CD8-positive, alpha-beta memory T cell (primary cell): Measurements from ENCODE around the gene PDIA5. TPM values are rescaled to one million over a fixed set of nuclear protein-coding genes. Genes with fewer than 3 reads are reported as not detected.

Source experiments
- CTCF ChIA-PET: fragments of 350-600 bp; sonication (Branson Sonifier 250); formaldehyde crosslinking; loops from one replicate; lab custom pipeline; 2021; ENCODE audit warnings: antibody characterized with exemption; lab: Charles Lee
- POLR2A ChIA-PET: fragments of 350-600 bp; sonication (Branson Sonifier 250); formaldehyde crosslinking; loops from one replicate; lab custom pipeline; 2021; ENCODE audit warnings: antibody characterized with exemption; lab: Charles Lee
- DNase-seq, 5 donors: peaks; one replicate each; pipeline versions ENCODE4 v3.0.0 to v3.0.0-alpha.2; 2020 to 2022; ENCODE audit warnings: mixed read lengths in 1 of 5
- H3K27ac ChIP-seq: one replicate; pipeline ENCODE4 v1.7.0; 2013; ENCODE audit warnings: low read depth, mild to moderate bottlenecking, low read length, moderate library complexity
- H3K27me3 ChIP-seq: 2 replicates; pipeline ENCODE4 v1.7.0; 2013; ENCODE audit warnings: low read length, mild to moderate bottlenecking; ENCODE audit not compliant: insufficient read depth, poor library complexity, severe bottlenecking
- H3K36me3 ChIP-seq: 2 replicates; pipeline ENCODE4 v1.7.0; 2013; ENCODE audit warnings: mild to moderate bottlenecking, low read length, moderate library complexity; ENCODE audit not compliant: insufficient read depth
- H3K4me1 ChIP-seq: 2 replicates; pipeline ENCODE4 v1.7.0; 2013; ENCODE audit warnings: mild to moderate bottlenecking, low read length, moderate library complexity; ENCODE audit not compliant: insufficient read depth
- H3K4me3 ChIP-seq: 2 replicates; pipeline ENCODE4 v1.7.0; 2013; ENCODE audit warnings: mild to moderate bottlenecking, low read length
- H3K9me3 ChIP-seq: 2 replicates; pipeline ENCODE4 v1.7.0; 2013; ENCODE audit warnings: mild to moderate bottlenecking, low read length
- H3K27ac Mint-ChIP-seq, 8 donors: one replicate each; pipeline ENCODE4 v1.8.0; 2020 to 2021; ENCODE audit warnings: mixed read lengths in 8 of 8, mild to moderate bottlenecking in 6 of 8, inconsistent platforms in 3 of 8, moderate library complexity in 3 of 8
- H3K27me3 Mint-ChIP-seq, 2 donors: one replicate each; pipeline ENCODE4 v1.8.0; 2020 to 2021; ENCODE audit warnings: mixed read lengths in 2 of 2, mild to moderate bottlenecking in 1 of 2, moderate library complexity in 1 of 2
- H3K36me3 Mint-ChIP-seq, 3 donors: one replicate each; pipeline ENCODE4 v1.8.0; 2020 to 2021; ENCODE audit warnings: mixed read lengths in 3 of 3, inconsistent platforms in 1 of 3, mild to moderate bottlenecking in 1 of 3
- H3K4me1 Mint-ChIP-seq, 3 donors: one replicate each; pipeline ENCODE4 v1.8.0; 2020 to 2021; ENCODE audit warnings: mixed read lengths in 3 of 3, inconsistent platforms in 1 of 3, mild to moderate bottlenecking in 1 of 3
- H3K4me3 Mint-ChIP-seq, 7 donors: one replicate each; pipeline ENCODE4 v1.8.0; 2020 to 2021; ENCODE audit warnings: mixed read lengths in 7 of 7, mild to moderate bottlenecking in 6 of 7, moderate library complexity in 4 of 7, inconsistent platforms in 2 of 7
- H3K9me3 Mint-ChIP-seq, 5 donors: one replicate each; pipeline ENCODE4 v1.8.0; 2020 to 2022; ENCODE audit warnings: mixed read lengths in 5 of 5, mild to moderate bottlenecking in 3 of 5, moderate library complexity in 2 of 5, inconsistent platforms in 1 of 5
- polyA plus RNA-seq: library from polyadenylated mRNA; unstranded; fragments of 300-500 nt; fragmentation: Illumina TruSeq; gene quantifications from one replicate; pipeline ENCODE4 v1.2.3, GENCODE V29; 2021
- total RNA-seq, 2 experiments: library from RNA; stranded (reverse); gene quantifications; one replicate each; pipeline ENCODE4 v1.2.3, GENCODE V29; 2021

The PDIA5 gene
- total and polyA plus RNA-seq, 3 experiments from 2014 or later: 4.4 to 18.2 (median 12.7) TPM

DNA sequence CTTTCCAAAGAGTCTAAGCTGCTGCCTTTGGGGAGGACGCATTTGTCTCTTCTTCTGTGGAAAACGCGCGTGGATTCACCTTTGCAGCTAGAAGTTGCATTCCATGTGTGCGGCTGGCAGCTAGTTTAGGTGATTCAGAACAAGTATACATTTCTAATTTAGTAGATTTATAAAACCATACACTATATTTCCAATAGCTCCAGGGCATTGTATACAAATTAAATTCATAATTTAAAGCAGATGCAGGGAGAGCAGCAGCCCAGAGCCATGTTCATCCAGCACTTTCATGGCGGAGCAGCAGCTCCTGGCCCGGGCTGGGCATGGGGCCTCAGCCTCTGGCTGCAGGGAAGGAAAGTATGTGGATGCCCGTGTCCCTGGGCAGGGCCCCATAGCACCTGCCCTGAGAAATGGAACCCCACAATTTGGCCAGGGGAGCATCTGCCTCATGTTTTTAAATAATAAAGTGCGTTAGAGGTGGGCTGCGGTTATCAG is 92.1 kb downstream of the PDIA5 start:
- Histone ChIP-seq H3K4me1 (no peaks in the 10 kb centered on the region), H3K27ac (no peak overlapping the region), H3K27me3 (no peaks in the 10 kb centered on the region), H3K9me3 (no peaks in the 10 kb centered on the region), H3K4me3 (no peak overlapping the region), H3K36me3 (no peaks in the 10 kb centered on the region)
- ChIA-PET POLR2A (no interaction called here), CTCF (no interaction called here)
- H3K27ac Mint-ChIP-seq: no peak overlapping the region
- no peaks in the 10 kb centered on the region for H3K9me3 Mint-ChIP-seq
- H3K27me3 Mint-ChIP-seq: no peaks in the 10 kb centered on the region
- peaks cover 17 to 30% (median 18%) of the 10 kb centered on the region in 3 donors for H3K36me3 Mint-ChIP-seq
- H3K4me3 Mint-ChIP-seq: no peak overlapping the region
- H3K4me1 Mint-ChIP-seq: no peaks in the 10 kb centered on the region
- DNase-seq: no peak

- ChIA-PET CTCF (no interaction called here), POLR2A (no interaction called here)
Observed at GRCh38 chr3:123159926-123160635, 93.3 kb downstream of the PDIA5 start.

DNA sequence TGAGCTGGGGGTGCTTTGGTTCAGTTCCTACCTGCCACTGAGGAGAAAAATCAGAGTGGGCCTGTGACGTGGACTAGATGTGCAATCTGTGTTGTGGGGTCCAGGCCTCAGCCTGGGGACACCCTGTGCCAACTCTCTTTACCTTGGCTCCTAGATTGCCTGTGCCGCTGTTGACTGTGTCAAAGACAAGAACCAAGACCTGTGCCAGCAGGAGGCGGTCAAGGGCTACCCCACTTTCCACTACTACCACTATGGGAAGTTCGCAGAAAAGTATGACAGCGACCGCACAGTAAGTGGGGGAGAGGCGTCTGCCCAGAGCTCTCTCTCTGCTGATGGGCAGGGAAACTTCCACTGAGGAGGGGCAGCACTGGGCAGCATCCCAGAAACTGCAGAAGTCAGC is 94.3 kb downstream of the PDIA5 start:
- Histone ChIP-seq H3K27ac (no peak overlapping the region), H3K4me3 (no peak overlapping the region), H3K27me3 (no peaks in the 10 kb centered on the region), H3K4me1 (no peaks in the 10 kb centered on the region), H3K36me3 (no peaks in the 10 kb centered on the region), H3K9me3 (no peaks in the 10 kb centered on the region)
- Mint-ChIP-seq H3K4me1 (no peaks in the 10 kb centered on the region), H3K4me3 (no peak overlapping the region), H3K27me3 (no peaks in the 10 kb centered on the region), H3K27ac (no peak overlapping the region), H3K9me3 (peaks cover 0 to 3% (median 0%) of the 10 kb centered on the region in 5 donors), H3K36me3 (peaks cover 27 to 36% (median 29%) of the 10 kb centered on the region in 3 donors)
- DNase-seq: no peak
- ChIA-PET CTCF (no interaction called here), POLR2A (no interaction called here)

More at GRCh38 chr3:123159926-123160635, 93.3 kb downstream of the PDIA5 start:
- no peaks in the 10 kb centered on the region for H3K4me1 ChIP-seq
- H3K27me3 ChIP-seq: no peaks in the 10 kb centered on the region
- H3K4me3 ChIP-seq: no peak overlapping the region
- DNase-seq: no peak
- no peaks in the 10 kb centered on the region for H3K4me1 Mint-ChIP-seq
- H3K27ac ChIP-seq: no peak overlapping the region
- peak overlapping the region in 1 of 8 donors; percentile 86 for H3K27ac Mint-ChIP-seq
- no peaks in the 10 kb centered on the region for H3K9me3 ChIP-seq
- no peaks in the 10 kb centered on the region for H3K36me3 ChIP-seq
- H3K4me3 Mint-ChIP-seq: no peak overlapping the region
- H3K36me3 Mint-ChIP-seq: peaks cover 26 to 38% (median 27%) of the 10 kb centered on the region in 3 donors
- H3K9me3 Mint-ChIP-seq: peaks cover 0 to 3% (median 0%) of the 10 kb centered on the region in 5 donors
- H3K27me3 Mint-ChIP-seq: no peaks in the 10 kb centered on the region

DNA sequence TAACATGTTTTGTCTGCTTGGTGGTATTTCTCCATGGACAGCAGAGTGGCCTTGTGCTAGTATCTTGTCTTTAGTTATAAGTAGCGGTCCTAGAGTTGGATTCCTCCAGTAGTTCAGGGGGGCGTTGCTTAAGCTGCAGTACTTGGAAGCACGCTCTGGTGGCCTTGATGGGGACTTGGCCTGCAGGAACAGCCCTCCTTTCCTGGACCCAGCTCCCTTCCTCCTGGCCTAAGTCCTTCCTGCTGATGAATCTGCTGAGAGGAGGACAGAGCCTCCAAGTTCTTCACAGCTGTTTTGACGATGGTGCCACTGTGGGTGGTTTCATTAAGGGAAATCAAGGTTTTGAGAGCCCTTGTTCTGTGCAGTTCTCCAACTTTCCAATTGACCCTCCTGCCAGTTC is 96.3 kb downstream of the PDIA5 start:
- ChIA-PET POLR2A (no interaction called here), CTCF (no interaction called here)
- Histone ChIP-seq H3K27ac (no peak overlapping the region), H3K4me1 (no peaks in the 10 kb centered on the region), H3K9me3 (no peaks in the 10 kb centered on the region), H3K4me3 (no peak overlapping the region), H3K36me3 (no peaks in the 10 kb centered on the region), H3K27me3 (no peaks in the 10 kb centered on the region)
- no peaks in the 10 kb centered on the region for H3K4me1 Mint-ChIP-seq
- peaks cover 26 to 41% (median 39%) of the 10 kb centered on the region in 3 donors for H3K36me3 Mint-ChIP-seq
- DNase-seq: no peak
- H3K4me3 Mint-ChIP-seq: no peak overlapping the region
- no peaks in the 10 kb centered on the region for H3K27me3 Mint-ChIP-seq
- H3K27ac Mint-ChIP-seq: no peak overlapping the region
- peaks cover 0 to 6% (median 3%) of the 10 kb centered on the region in 5 donors for H3K9me3 Mint-ChIP-seq

DNA sequence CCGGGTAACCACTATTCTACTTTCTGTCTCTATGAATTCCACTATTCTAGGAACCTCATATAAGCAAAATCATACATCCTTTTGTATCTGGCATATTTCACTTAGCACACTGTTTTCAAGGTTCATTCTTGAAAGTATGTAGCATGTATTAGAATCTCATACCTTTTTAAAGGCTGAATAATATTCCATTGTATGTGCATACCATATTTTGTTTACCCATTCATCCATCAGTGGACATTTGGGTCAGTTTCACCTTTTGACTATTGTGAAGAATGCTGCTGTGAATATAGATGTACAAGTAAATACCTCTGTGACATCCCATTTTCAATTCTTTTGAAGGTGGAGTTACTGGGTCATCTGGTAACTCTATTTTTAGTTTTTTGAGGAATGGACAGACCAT is 98.3 kb downstream of the PDIA5 start:
- H3K36me3 Mint-ChIP-seq: peaks cover 26 to 41% (median 35%) of the 10 kb centered on the region in 3 donors
- no peaks in the 10 kb centered on the region for H3K4me1 Mint-ChIP-seq
- no peaks in the 10 kb centered on the region for H3K9me3 ChIP-seq
- CTCF ChIA-PET: no interaction called here
- H3K36me3 ChIP-seq: no peaks in the 10 kb centered on the region
- H3K27ac ChIP-seq: no peak overlapping the region
- POLR2A ChIA-PET: no interaction called here
- no peak overlapping the region for H3K4me3 Mint-ChIP-seq
- H3K27me3 ChIP-seq: no peaks in the 10 kb centered on the region
- no peak for DNase-seq
- no peak overlapping the region for H3K4me3 ChIP-seq
- H3K4me1 ChIP-seq: no peaks in the 10 kb centered on the region
- H3K27me3 Mint-ChIP-seq: peaks cover 0 to 3% of the 10 kb centered on the region in 2 donors
- H3K27ac Mint-ChIP-seq: no peak overlapping the region
- H3K9me3 Mint-ChIP-seq: peaks cover 0 to 6% (median 3%) of the 10 kb centered on the region in 5 donors

GRCh38 chr3:123167686-123168085 is 100.9 kb downstream of the PDIA5 start:
- ChIA-PET POLR2A (no interaction called here), CTCF (no interaction called here)
- Mint-ChIP-seq H3K27me3 (peaks cover 0 to 3% of the 10 kb centered on the region in 2 donors), H3K36me3 (peaks cover 20 to 39% (median 24%) of the 10 kb centered on the region in 3 donors), H3K27ac (no peak overlapping the region), H3K4me3 (no peak overlapping the region), H3K9me3 (peaks cover 0 to 6% (median 3%) of the 10 kb centered on the region in 5 donors), H3K4me1 (no peaks in the 10 kb centered on the region)
- no peaks in the 10 kb centered on the region for H3K27me3 ChIP-seq
- H3K9me3 ChIP-seq: no peaks in the 10 kb centered on the region
- no peak overlapping the region for H3K4me3 ChIP-seq
- H3K36me3 ChIP-seq: no peaks in the 10 kb centered on the region
- no peaks in the 10 kb centered on the region for H3K4me1 ChIP-seq
- no peak overlapping the region for H3K27ac ChIP-seq
- DNase-seq: no peak

GRCh38 chr3:123168122-123168521 is 101.3 kb downstream of the PDIA5 start:
- H3K36me3 ChIP-seq: no peaks in the 10 kb centered on the region
- H3K27me3 ChIP-seq: no peaks in the 10 kb centered on the region
- DNase-seq: no peak
- no peak overlapping the region for H3K27ac ChIP-seq
- H3K9me3 ChIP-seq: no peaks in the 10 kb centered on the region
- no peak overlapping the region for H3K4me3 Mint-ChIP-seq
- peaks cover 0 to 6% (median 3%) of the 10 kb centered on the region in 5 donors for H3K9me3 Mint-ChIP-seq
- no peaks in the 10 kb centered on the region for H3K4me1 ChIP-seq
- no peak overlapping the region for H3K27ac Mint-ChIP-seq
- peaks cover 0 to 3% of the 10 kb centered on the region in 2 donors for H3K27me3 Mint-ChIP-seq
- H3K4me1 Mint-ChIP-seq: no peaks in the 10 kb centered on the region
- peaks cover 19 to 35% (median 21%) of the 10 kb centered on the region in 3 donors for H3K36me3 Mint-ChIP-seq
- CTCF ChIA-PET: no interaction called here
- no peak overlapping the region for H3K4me3 ChIP-seq
- POLR2A ChIA-PET: no interaction called here

DNA sequence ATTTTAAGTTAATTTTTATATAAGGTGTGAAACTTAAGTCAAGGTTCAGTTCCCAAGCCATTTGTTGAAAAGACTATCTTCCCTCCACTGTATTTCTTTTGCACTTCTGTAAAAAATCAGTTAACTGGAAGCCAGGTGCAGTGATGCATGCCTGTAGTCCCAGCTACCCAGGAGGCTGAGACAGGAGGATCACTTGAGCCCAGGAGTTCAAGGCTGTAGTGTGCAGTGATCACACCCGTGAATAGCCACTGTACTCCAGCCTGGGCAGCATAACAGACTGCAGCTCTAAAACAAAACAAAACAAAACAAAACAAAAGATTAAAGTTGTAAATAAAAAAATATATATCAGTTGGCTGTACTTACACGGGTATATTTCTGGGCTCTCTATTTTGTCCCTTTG is 101.8 kb downstream of the PDIA5 start:
- Histone ChIP-seq H3K27ac (no peak overlapping the region), H3K27me3 (no peaks in the 10 kb centered on the region), H3K4me3 (no peak overlapping the region), H3K9me3 (no peaks in the 10 kb centered on the region), H3K36me3 (no peaks in the 10 kb centered on the region), H3K4me1 (no peaks in the 10 kb centered on the region)
- ChIA-PET POLR2A (no interaction called here), CTCF (no interaction called here)
- Mint-ChIP-seq H3K27me3 (peaks cover 0 to 3% of the 10 kb centered on the region in 2 donors), H3K36me3 (peaks cover 19 to 33% (median 19%) of the 10 kb centered on the region in 3 donors), H3K27ac (no peak overlapping the region), H3K9me3 (peaks cover 0 to 6% (median 3%) of the 10 kb centered on the region in 5 donors), H3K4me1 (no peaks in the 10 kb centered on the region), H3K4me3 (no peak overlapping the region)
- DNase-seq: no peak
